Fibroblast of lung (primary cell): ENCODE measurements around the gene CLIC5. TPM values are rescaled to one million over a fixed set of nuclear protein-coding genes. Genes with fewer than 3 reads are reported as not detected.

ENCODE experiments used
- DNase-seq, 2 donors: peaks; one replicate each; pipeline versions ENCODE4 v3.0.0 to v3.0.0-alpha.2; 2010; ENCODE audit warnings: low read depth in 2 of 2
- H2AFZ ChIP-seq: 2 replicates; pipeline ENCODE4 v1.5.1; 2012; ENCODE audit warnings: low read length, control low read depth, inconsistent platforms
- H3K27ac ChIP-seq: 2 replicates; pipeline ENCODE4 v1.5.1; 2011; ENCODE audit warnings: low read length, control low read depth; ENCODE audit not compliant: insufficient read depth
- H3K27me3 ChIP-seq: 2 replicates; pipeline ENCODE4 v1.5.1; 2011; ENCODE audit warnings: mild to moderate bottlenecking, low read length; ENCODE audit not compliant: control insufficient read depth, insufficient read depth
- H3K36me3 ChIP-seq: 2 replicates; pipeline ENCODE4 v1.5.1; 2011; ENCODE audit warnings: low read length; ENCODE audit not compliant: control insufficient read depth, insufficient read depth
- H3K4me1 ChIP-seq: 2 replicates; pipeline ENCODE4 v1.5.1; 2011; ENCODE audit warnings: low read length; ENCODE audit not compliant: control insufficient read depth, insufficient read depth; ENCODE audit errors: extremely low read depth
- H3K4me2 ChIP-seq: 2 replicates; pipeline ENCODE4 v1.5.1; 2011; ENCODE audit warnings: low read length, control low read depth; ENCODE audit not compliant: insufficient read depth; ENCODE audit errors: extremely low read depth
- H3K4me3 ChIP-seq, 4 experiments: fragments of 200-600 bp in 1 of 4; sonication (generic) in 1 of 4; replicated peaks in 1 of 4; 2 replicates each; pipeline ENCODE4 v1.5.1; 2011 to 2016; ENCODE audit warnings: low read length in 4 of 4, low read depth in 3 of 4, mild to moderate bottlenecking in 3 of 4, control low read depth in 2 of 4, inconsistent platforms in 1 of 4, mixed read lengths in 1 of 4; ENCODE audit not compliant: insufficient read depth in 1 of 4; ENCODE audit errors: control extremely low read depth in 1 of 4
- H3K79me2 ChIP-seq: 2 replicates; pipeline ENCODE4 v1.5.1; 2012; ENCODE audit warnings: mild to moderate bottlenecking, low read length, inconsistent platforms; ENCODE audit not compliant: control insufficient read depth, insufficient read depth
- H3K9ac ChIP-seq: 2 replicates; pipeline ENCODE4 v1.5.1; 2011; ENCODE audit warnings: mild to moderate bottlenecking, low read length, control low read depth; ENCODE audit not compliant: insufficient read depth
- H3K9me3 ChIP-seq: 2 replicates; pipeline ENCODE4 v1.5.1; 2012; ENCODE audit warnings: low read depth, low read length; ENCODE audit not compliant: control insufficient read depth, insufficient read depth
- H4K20me1 ChIP-seq: 2 replicates; pipeline ENCODE4 v1.5.1; 2011; ENCODE audit warnings: low read length; ENCODE audit not compliant: control insufficient read depth, insufficient read depth; ENCODE audit errors: extremely low read depth
- EZH2 ChIP-seq: IDR thresholded peaks from 2 replicates; pipeline ENCODE4 v1.5.1; 2012; ENCODE audit warnings: low read length, control low read depth, mild to moderate bottlenecking; ENCODE audit errors: missing control alignments
- polyA plus RNA-seq, 2 donors: library from polyadenylated mRNA; depleted of rRNA in 1 of 2; stranded (reverse) in 1 of 2; unstranded in 1 of 2; fragments of >200 nt; gene quantifications; 2 replicates each; pipeline ENCODE4 v1.2.1, GENCODE V29; 2011 to 2012; ENCODE audit warnings: missing spikeins in 1 of 2
- total RNA-seq: library from RNA; depleted of rRNA; stranded (reverse); fragments of >200 nt; gene quantifications from 2 replicates; pipeline ENCODE4 v1.2.1, GENCODE V29; 2014
- TF ChIP-seq, protein P1 (sequence below), 2 donors: IDR thresholded peaks in 1 of 2; conservative IDR thresholded peaks in 1 of 2; 1 replicate in 1 of 2; 2 replicates in 1 of 2; pipeline ENCODE4 v1.5.1; 2011 to 2012; ENCODE audit warnings: low read length in 2 of 2, control low read depth in 1 of 2, inconsistent platforms in 1 of 2, low read depth in 1 of 2, mild to moderate bottlenecking in 1 of 2

CLIC5 gene
- total and polyA plus RNA-seq, 2 donors (not counting 1 experiment from before 2014, with no cell fraction given) = 0.03 TPM; not detected in 1

DNA sequence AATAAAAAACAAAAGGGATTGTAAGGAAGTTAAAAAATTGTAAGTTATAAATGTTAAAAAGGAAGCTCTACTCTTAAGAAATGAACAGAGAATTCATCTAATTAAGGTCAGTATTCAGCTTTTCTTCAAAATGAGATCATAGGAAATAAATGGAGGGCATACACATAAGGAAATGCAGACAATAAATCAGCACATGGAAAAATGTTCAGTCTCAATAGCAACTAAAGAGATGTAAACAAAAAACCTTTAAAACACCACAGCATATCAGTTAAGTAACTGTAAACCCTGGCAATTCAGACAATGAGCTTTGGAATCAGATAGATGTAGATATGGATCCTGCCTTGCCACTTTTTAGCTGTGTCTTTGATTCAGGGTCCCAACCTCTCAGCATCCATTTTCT, 24.0 kb upstream of the CLIC5 start:
- Histone ChIP-seq H3K27me3 (no peaks in the 10 kb centered on the region), H3K36me3 (no peaks in the 10 kb centered on the region), H3K4me1 (peaks cover under 1% of the 10 kb centered on the region), H3K9ac (no peak overlapping the region), H3K4me2 (no peak overlapping the region), H3K4me3 (no peak overlapping the region), H3K27ac (no peak overlapping the region), H2AFZ (no peak overlapping the region), H3K79me2 (no peaks in the 10 kb centered on the region), H3K9me3 (no peaks in the 10 kb centered on the region), H4K20me1 (no peaks in the 10 kb centered on the region)
- no peak for DNase-seq
- TF ChIP-seq, protein P1, sequence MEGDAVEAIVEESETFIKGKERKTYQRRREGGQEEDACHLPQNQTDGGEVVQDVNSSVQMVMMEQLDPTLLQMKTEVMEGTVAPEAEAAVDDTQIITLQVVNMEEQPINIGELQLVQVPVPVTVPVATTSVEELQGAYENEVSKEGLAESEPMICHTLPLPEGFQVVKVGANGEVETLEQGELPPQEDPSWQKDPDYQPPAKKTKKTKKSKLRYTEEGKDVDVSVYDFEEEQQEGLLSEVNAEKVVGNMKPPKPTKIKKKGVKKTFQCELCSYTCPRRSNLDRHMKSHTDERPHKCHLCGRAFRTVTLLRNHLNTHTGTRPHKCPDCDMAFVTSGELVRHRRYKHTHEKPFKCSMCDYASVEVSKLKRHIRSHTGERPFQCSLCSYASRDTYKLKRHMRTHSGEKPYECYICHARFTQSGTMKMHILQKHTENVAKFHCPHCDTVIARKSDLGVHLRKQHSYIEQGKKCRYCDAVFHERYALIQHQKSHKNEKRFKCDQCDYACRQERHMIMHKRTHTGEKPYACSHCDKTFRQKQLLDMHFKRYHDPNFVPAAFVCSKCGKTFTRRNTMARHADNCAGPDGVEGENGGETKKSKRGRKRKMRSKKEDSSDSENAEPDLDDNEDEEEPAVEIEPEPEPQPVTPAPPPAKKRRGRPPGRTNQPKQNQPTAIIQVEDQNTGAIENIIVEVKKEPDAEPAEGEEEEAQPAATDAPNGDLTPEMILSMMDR (conservative IDR thresholded peaks at IDR 0.05 in 1 of 2, IDR thresholded peaks at IDR 0.05 in 1 of 2; ENCODE audit: low read depth in 1 of 2, low read length in 2 of 2) = no peak
- no peak for TF ChIP-seq EZH2

DNA sequence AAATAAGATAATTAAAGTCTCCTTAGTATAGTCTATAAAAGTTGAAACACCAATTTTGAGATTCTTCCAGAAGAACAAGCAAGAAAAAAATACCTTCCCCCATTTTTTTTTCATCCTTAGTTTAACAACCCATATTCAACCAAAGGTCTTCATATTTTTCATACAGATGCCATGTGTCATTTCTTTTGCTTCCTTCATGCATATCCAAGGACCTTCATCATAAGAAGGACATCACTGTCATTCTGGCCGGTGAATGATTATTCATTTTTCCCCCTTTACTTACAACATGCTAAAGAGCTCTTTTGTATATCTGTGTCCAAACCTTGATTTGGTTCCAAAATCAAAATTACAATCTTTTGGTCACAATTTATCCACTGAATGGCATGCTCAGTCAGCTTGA, 21.3 kb upstream of the CLIC5 start:
- no peak for DNase-seq
- Histone ChIP-seq H3K9me3 (no peaks in the 10 kb centered on the region), H4K20me1 (no peaks in the 10 kb centered on the region), H3K4me3 (no peak overlapping the region), H3K36me3 (no peaks in the 10 kb centered on the region), H3K27ac (no peak overlapping the region), H2AFZ (no peak overlapping the region), H3K27me3 (no peaks in the 10 kb centered on the region), H3K9ac (no peak overlapping the region), H3K4me1 (no peaks in the 10 kb centered on the region), H3K79me2 (no peaks in the 10 kb centered on the region), H3K4me2 (no peak overlapping the region)
- TF ChIP-seq, protein P1 (conservative IDR thresholded peaks at IDR 0.05 in 1 of 2, IDR thresholded peaks at IDR 0.05 in 1 of 2; ENCODE audit: low read depth in 1 of 2, low read length in 2 of 2) = no peak
- TF ChIP-seq EZH2 = no peak

- Histone ChIP-seq H3K79me2 (no peaks in the 10 kb centered on the region), H3K27ac (no peak overlapping the region), H3K4me1 (no peaks in the 10 kb centered on the region), H3K4me3 (no peak overlapping the region), H3K9me3 (no peaks in the 10 kb centered on the region), H3K9ac (no peak overlapping the region), H3K4me2 (no peak overlapping the region), H4K20me1 (no peaks in the 10 kb centered on the region), H3K27me3 (peaks cover 1% of the 10 kb centered on the region), H3K36me3 (no peaks in the 10 kb centered on the region), H2AFZ (no peak overlapping the region)
- no peak for TF ChIP-seq EZH2
- TF ChIP-seq, protein P1 (conservative IDR thresholded peaks at IDR 0.05 in 1 of 2, IDR thresholded peaks at IDR 0.05 in 1 of 2; ENCODE audit: low read depth in 1 of 2, low read length in 2 of 2) = no peak
- DNase-seq = no peak
These were observed 19.6 kb upstream of the CLIC5 start for GRCh38 chr6:46035242-46035641.
